H1 (cell line): ENCODE measurements around the gene LMNA. TPM values are rescaled to one million over a fixed set of nuclear protein-coding genes. Genes with fewer than 3 reads are reported as not detected.

Experiments used
- CTCF ChIA-PET: fragments of 300-600 bp; sonication (Branson Sonifier 250); formaldehyde crosslinking; loops from one replicate; lab custom pipeline; 2021; ENCODE audit not compliant: partially characterized antibody; lab: Charles Lee
- POLR2A ChIA-PET: fragments of 300-600 bp; sonication (Branson Sonifier 250); formaldehyde crosslinking; loops from one replicate; lab custom pipeline; 2021; ENCODE audit warnings: inconsistent platforms; ENCODE audit not compliant: partially characterized antibody; lab: Charles Lee
- DNase-seq, 2 experiments: peaks; one replicate each; pipeline versions ENCODE4 v3.0.0 to v3.0.0-alpha.2; 2010 to 2022; ENCODE audit warnings: low spot score in 2 of 2, low read depth in 1 of 2, mixed read lengths in 1 of 2
- FAIRE-seq: peaks from 2 replicates; lab custom pipeline; 2011; peaks lifted over from hg19 to GRCh38; lab: Jason Lieb, UNC
- H2AFZ ChIP-seq: 2 replicates; pipeline ENCODE4 v1.8.1; 2012; ENCODE audit warnings: low read length, inconsistent platforms
- H2AK5ac ChIP-seq: 2 replicates; pipeline ENCODE4 v1.6.1; 2013; ENCODE audit warnings: low read depth, low read length
- H2BK120ac ChIP-seq: replicated peaks from 2 replicates; pipeline ENCODE3; 2013; ENCODE audit warnings: low read depth, low read length, inconsistent platforms
- H2BK12ac ChIP-seq: 2 replicates; pipeline ENCODE4 v1.6.1; 2013; ENCODE audit warnings: low read depth, low read length
- H2BK15ac ChIP-seq: 2 replicates; pipeline ENCODE4 v1.6.1; 2013; ENCODE audit warnings: low read length
- H2BK20ac ChIP-seq: 2 replicates; pipeline ENCODE4 v1.6.1; 2013; ENCODE audit warnings: low read length
- H2BK5ac ChIP-seq: 2 replicates; pipeline ENCODE4 v1.6.1; 2013; ENCODE audit warnings: low read depth, low read length
- H3K14ac ChIP-seq: 2 replicates; pipeline ENCODE4 v1.6.1; 2013; ENCODE audit warnings: inconsistent platforms; ENCODE audit not compliant: insufficient read length
- H3K18ac ChIP-seq: 2 replicates; pipeline ENCODE4 v1.6.1; 2013; ENCODE audit warnings: low read length; ENCODE audit errors: extremely low read depth
- H3K23ac ChIP-seq: 2 replicates; pipeline ENCODE4 v1.6.1; 2013; ENCODE audit warnings: inconsistent platforms; ENCODE audit not compliant: insufficient read length
- H3K23me2 ChIP-seq: 2 replicates; pipeline ENCODE4 v1.6.1; 2013; ENCODE audit warnings: low read depth, low read length
- H3K27ac ChIP-seq: 2 replicates; pipeline ENCODE4 v1.6.1; 2011; ENCODE audit warnings: low read depth, low read length, inconsistent platforms
- H3K27me3 ChIP-seq, 4 experiments: replicated peaks in 1 of 4; 1 replicate in 1 of 4; 2 replicates in 3 of 4; pipeline versions ENCODE4 v1.6.1 to v1.8.1; 2011 to 2013; ENCODE audit warnings: low read length in 3 of 4, mild to moderate bottlenecking in 3 of 4, inconsistent platforms in 2 of 4, mixed read lengths in 2 of 4, moderate library complexity in 1 of 4; ENCODE audit not compliant: control insufficient read depth in 3 of 4, insufficient read depth in 3 of 4; ENCODE audit errors: extremely low read depth in 1 of 4
- H3K36me3 ChIP-seq, 4 experiments: 2 replicates each; pipeline versions ENCODE4 v1.6.1 to v1.8.1; 2011 to 2013; ENCODE audit warnings: mild to moderate bottlenecking in 4 of 4, low read length in 3 of 4, moderate library complexity in 2 of 4, control low read depth in 1 of 4, inconsistent platforms in 1 of 4; ENCODE audit not compliant: insufficient read depth in 4 of 4, control insufficient read depth in 2 of 4
- H3K4ac ChIP-seq: replicated peaks from 2 replicates; pipeline ENCODE3; 2013; ENCODE audit warnings: low read length, low read depth, mixed read lengths, inconsistent platforms; ENCODE audit not compliant: insufficient read length
- H3K4me1 ChIP-seq, 4 experiments: replicated peaks in 1 of 4; 1 replicate in 1 of 4; 2 replicates in 3 of 4; pipeline versions ENCODE4 v1.6.1 to v1.8.1; 2011 to 2013; ENCODE audit warnings: low read length in 3 of 4, inconsistent platforms in 2 of 4, mixed read lengths in 1 of 4; ENCODE audit not compliant: insufficient read depth in 4 of 4, control insufficient read depth in 3 of 4
- H3K4me2 ChIP-seq, 2 experiments: 2 replicates each; pipeline versions ENCODE4 v1.6.1 to v1.8.1; 2011 to 2013; ENCODE audit warnings: low read depth in 2 of 2, low read length in 2 of 2, control low read depth in 1 of 2, inconsistent platforms in 1 of 2, mild to moderate bottlenecking in 1 of 2; ENCODE audit not compliant: insufficient read depth in 1 of 2
- H3K4me3 ChIP-seq, 4 experiments: fragments of 200-600, 300-600 bp in 1 of 4; sonication (generic), shearing (Covaris generic), sonication (Bioruptor Twin) in 1 of 4; 2 replicates each; pipeline versions ENCODE4 v1.5.1 to v1.8.1; 2011 to 2016; ENCODE audit warnings: low read length in 4 of 4, low read depth in 3 of 4, control low read depth in 2 of 4, inconsistent platforms in 2 of 4, mild to moderate bottlenecking in 2 of 4, mixed read lengths in 1 of 4, moderate library complexity in 1 of 4; ENCODE audit not compliant: insufficient read depth in 2 of 4; ENCODE audit errors: extremely low read depth in 1 of 4
- H3K56ac ChIP-seq: replicated peaks from 2 replicates; pipeline ENCODE3; 2013; ENCODE audit warnings: low read depth, mild to moderate bottlenecking, mixed read lengths, low read length, inconsistent platforms; ENCODE audit not compliant: insufficient read length
- H3K79me1 ChIP-seq: 2 replicates; pipeline ENCODE4 v1.6.1; 2013; ENCODE audit warnings: low read depth, low read length, control low read depth
- H3K79me2 ChIP-seq, 2 experiments: 2 replicates each; pipeline versions ENCODE4 v1.6.1 to v1.8.1; 2012 to 2013; ENCODE audit warnings: low read length in 2 of 2, mild to moderate bottlenecking in 2 of 2, inconsistent platforms in 1 of 2; ENCODE audit not compliant: insufficient read depth in 2 of 2, control insufficient read depth in 1 of 2
- H3K9ac ChIP-seq, 4 experiments: replicated peaks in 1 of 4; 1 replicate in 1 of 4; 2 replicates in 3 of 4; pipeline versions ENCODE4 v1.6.1 to v1.8.1; 2011 to 2013; ENCODE audit warnings: low read depth in 3 of 4, low read length in 3 of 4, control low read depth in 2 of 4, mild to moderate bottlenecking in 2 of 4, moderate library complexity in 2 of 4, inconsistent platforms in 1 of 4; ENCODE audit errors: extremely low read depth in 1 of 4
- H3K9me3 ChIP-seq, 2 experiments: 2 replicates each; pipeline versions ENCODE4 v1.6.1 to v1.8.1; 2012 to 2013; ENCODE audit warnings: mild to moderate bottlenecking in 2 of 2, moderate library complexity in 2 of 2, control low read depth in 1 of 2, inconsistent platforms in 1 of 2, low read depth in 1 of 2, low read length in 1 of 2, mixed read lengths in 1 of 2; ENCODE audit not compliant: insufficient read depth in 2 of 2
- H4K20me1 ChIP-seq, 2 experiments: replicated peaks in 1 of 2; 2 replicates each; pipeline versions ENCODE3 to v1.8.1; 2011 to 2013; ENCODE audit warnings: inconsistent platforms in 2 of 2, low read length in 2 of 2, mild to moderate bottlenecking in 1 of 2; ENCODE audit not compliant: insufficient read depth in 2 of 2, control insufficient read depth in 1 of 2
- H4K5ac ChIP-seq: 2 replicates; pipeline ENCODE4 v1.6.1; 2013; ENCODE audit warnings: low read length, low read depth, mixed read lengths, inconsistent platforms; ENCODE audit not compliant: insufficient read length
- H4K8ac ChIP-seq: 2 replicates; pipeline ENCODE4 v1.8.0; 2013; ENCODE audit warnings: mild to moderate bottlenecking, moderate library complexity, low read length, inconsistent platforms; ENCODE audit not compliant: insufficient read depth; ENCODE audit errors: extremely low read depth
- H4K91ac ChIP-seq: replicated peaks from 2 replicates; pipeline ENCODE3; 2013; ENCODE audit warnings: low read length, mixed read lengths, inconsistent platforms; ENCODE audit not compliant: insufficient read length
- WGBS, 2 experiments: shearing (Covaris generic) in 1 of 2; methylation state at CpG; one replicate each; pipeline versions ENCODE4 v1.1.6 to v1.1.7; 2013 to 2015; ENCODE audit warnings: low lambda C conversion rate in 2 of 2, mixed read lengths in 2 of 2, inconsistent platforms in 1 of 2, low coverage in 1 of 2, missing lambda C conversion rate in 1 of 2; ENCODE audit not compliant: insufficient replicate concordance in 2 of 2, insufficient coverage in 1 of 2, insufficient read length in 1 of 2; ENCODE audit errors: extremely low coverage in 1 of 2, missing lambda C conversion rate in 1 of 2; 5-methylcytosine and 5-hydroxymethylcytosine counted together
- polyA plus RNA-seq, 7 experiments: library from polyadenylated mRNA; depleted of rRNA in 3 of 7; stranded (reverse) in 5 of 7; unstranded in 2 of 7; fragments of >200 nt in 5 of 7; fragments of 200-250 nt in 2 of 7; gene quantifications; 1 replicate in 5 of 7; 2 replicates in 1 of 7; 4 replicates in 1 of 7; pipeline versions ENCODE4 v1.2.1 to v1.2.3, GENCODE V29; 2011 to 2013; ENCODE audit warnings: missing spikeins in 2 of 7, mixed read lengths in 2 of 7
- total RNA-seq: library from RNA; stranded (reverse); fragmentation: NEBNext Ultra II Directional; extraction: Animal tissue kit (Norgen Biotek cat#: 25700); gene quantifications from 2 replicates; pipeline ENCODE4 v1.2.1, GENCODE V29; 2021

LMNA gene
- total and polyA plus RNA-seq, 2 of the 8 experiments (the other 6 are each of a cell fraction or from before 2014, with no cell fraction given): 25.8 to 46.8 TPM

DNA sequence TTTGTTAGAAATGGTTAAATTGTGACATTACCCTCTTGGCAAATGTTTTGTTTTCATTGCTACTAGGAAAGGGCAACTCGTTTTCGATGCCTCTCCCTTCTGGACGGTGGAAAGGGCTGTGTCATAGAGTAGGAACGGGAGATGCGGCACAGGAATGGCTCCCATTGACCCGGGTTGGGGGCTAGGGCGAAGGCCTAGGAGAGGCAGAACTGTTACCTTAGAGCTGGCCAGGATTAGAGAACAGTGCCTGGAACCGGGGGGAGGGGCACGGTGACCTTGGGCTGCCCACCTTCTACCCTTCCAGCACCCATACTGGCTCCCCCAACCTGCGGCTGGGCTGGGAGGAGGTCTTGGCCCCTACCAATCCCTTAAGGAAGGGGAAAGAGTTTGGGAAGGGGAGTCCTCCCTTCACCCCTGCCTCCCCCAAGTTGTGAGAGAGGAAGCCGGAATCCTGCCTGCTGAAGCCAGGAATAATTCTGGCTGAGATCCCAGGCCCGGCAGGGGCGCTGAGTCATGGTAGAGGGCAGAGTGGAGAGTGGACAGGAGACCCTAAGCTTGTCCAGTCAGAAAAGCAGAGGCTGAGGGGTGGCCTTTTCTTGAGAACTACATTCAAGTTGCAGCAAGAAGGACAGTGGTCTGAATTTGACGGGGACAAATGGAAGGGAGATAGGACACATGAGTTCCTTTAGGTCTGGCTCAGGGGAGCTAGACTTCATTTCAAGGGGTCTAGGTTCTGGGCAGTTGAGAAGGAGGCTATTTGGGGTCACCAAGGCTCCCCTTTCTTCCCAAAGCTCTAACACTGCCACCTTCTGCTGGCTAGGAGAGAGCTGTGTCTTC lies 8.2 kb downstream of the LMNA start:
- H4K5ac ChIP-seq: no peak overlapping the region
- H3K79me2 ChIP-seq: peaks cover 0 to 12% of the 10 kb centered on the region in 2 experiments; a peak in 1 of 4 replicates
- 75% methylated on average over 14 of the region's 14 CpGs; no CpG with 5 or more reads in 1 of the 2 experiments for WGBS, 2 experiments
- H3K27me3 ChIP-seq: no peaks in the 10 kb centered on the region
- FAIRE-seq: no peak
- H3K18ac ChIP-seq: peak overlapping the region; percentile 95
- H3K4me1 ChIP-seq: peaks cover 7 to 30% (median 24%) of the 10 kb centered on the region in 4 experiments
- no peak for DNase-seq
- H3K23me2 ChIP-seq: no peaks in the 10 kb centered on the region
- H4K8ac ChIP-seq: no peak overlapping the region
- H4K20me1 ChIP-seq: peaks cover 2 to 6% of the 10 kb centered on the region in 2 experiments
- H2AK5ac ChIP-seq: peak overlapping the region; percentile 94; the same call in 1 of the 2 replicates
- H3K56ac ChIP-seq: no peak overlapping the region
- 0 out of 2 replicates have a peak overlapping the region, but pooled peaks have one; percentile 55 for H2BK15ac ChIP-seq
- H3K4ac ChIP-seq: no peak overlapping the region
- peak overlapping the region; percentile 89 for H2BK5ac ChIP-seq
- ChIA-PET CTCF (interaction anchor here (0.5 to 42.4 kb wide), 17 partner anchors 4 to 176 kb away, joined by 3 to 1994 read pairs (median 4); partner anchors contain the start of genes LMNA, MEX3A and VHLL), POLR2A (interaction anchor here (1.1 to 28.0 kb wide), 6 partner anchors 8 to 185 kb away, joined by 3 to 763 read pairs (median 6); partner anchors contain the start of genes LMNA, MEX3A and PMF1)
- H2BK20ac ChIP-seq: peak overlapping the region; percentile 24; the same call in 1 of the 2 replicates
- peak overlapping the region; percentile 82 for H3K27ac ChIP-seq
- peak overlapping the region; percentile 99 for H2BK12ac ChIP-seq
- H3K14ac ChIP-seq: no peak overlapping the region
- H2AFZ ChIP-seq: no peak overlapping the region
- peak overlapping the region in 1 of 4 experiments; percentile 35; a peak in 5 of 7 replicates for H3K9ac ChIP-seq
- peak overlapping the region; percentile 9 for H4K91ac ChIP-seq
- no peak overlapping the region for H3K23ac ChIP-seq
- H2BK120ac ChIP-seq: peak overlapping the region; percentile 6
- no peaks in the 10 kb centered on the region for H3K36me3 ChIP-seq
- H3K79me1 ChIP-seq: peaks cover 3% of the 10 kb centered on the region
- peak overlapping the region; percentile 54 to 62; a peak in 2 of 4 replicates for H3K4me2 ChIP-seq
- no peaks in the 10 kb centered on the region for H3K9me3 ChIP-seq
- H3K4me3 ChIP-seq: peak overlapping the region in 1 of 4 experiments; percentile 5; a peak in 1 of 8 replicates
